GM13976 (cell line): Measurements from ENCODE around the gene FAR1.

Experiments
- DNase-seq: peaks from one replicate; pipeline ENCODE4 v3.0.0; 2012; ENCODE audit warnings: low spot score
- in situ Hi-C: fragments of 300-500 bp; cut with MboI; formaldehyde crosslinking; loops from one replicate; pipeline ENCODE4 v1.12.0; 2022; ENCODE audit warnings: low sequenced_read_pairs, mixed read lengths, inconsistent platforms; ENCODE audit not compliant: unreplicated experiment
- TF ChIP-seq, protein P1 (sequence below): IDR thresholded peaks from 2 replicates; pipeline ENCODE4 v1.5.1; 2012; ENCODE audit warnings: borderline replicate concordance, mild to moderate bottlenecking; ENCODE audit not compliant: insufficient read depth; ENCODE audit errors: extremely low read depth, missing control alignments, control extremely low read depth

FAR1 gene

GRCh38 chr11:13692172-13692571, 23.7 kb downstream of the FAR1 start:
- TF ChIP-seq, protein P1, sequence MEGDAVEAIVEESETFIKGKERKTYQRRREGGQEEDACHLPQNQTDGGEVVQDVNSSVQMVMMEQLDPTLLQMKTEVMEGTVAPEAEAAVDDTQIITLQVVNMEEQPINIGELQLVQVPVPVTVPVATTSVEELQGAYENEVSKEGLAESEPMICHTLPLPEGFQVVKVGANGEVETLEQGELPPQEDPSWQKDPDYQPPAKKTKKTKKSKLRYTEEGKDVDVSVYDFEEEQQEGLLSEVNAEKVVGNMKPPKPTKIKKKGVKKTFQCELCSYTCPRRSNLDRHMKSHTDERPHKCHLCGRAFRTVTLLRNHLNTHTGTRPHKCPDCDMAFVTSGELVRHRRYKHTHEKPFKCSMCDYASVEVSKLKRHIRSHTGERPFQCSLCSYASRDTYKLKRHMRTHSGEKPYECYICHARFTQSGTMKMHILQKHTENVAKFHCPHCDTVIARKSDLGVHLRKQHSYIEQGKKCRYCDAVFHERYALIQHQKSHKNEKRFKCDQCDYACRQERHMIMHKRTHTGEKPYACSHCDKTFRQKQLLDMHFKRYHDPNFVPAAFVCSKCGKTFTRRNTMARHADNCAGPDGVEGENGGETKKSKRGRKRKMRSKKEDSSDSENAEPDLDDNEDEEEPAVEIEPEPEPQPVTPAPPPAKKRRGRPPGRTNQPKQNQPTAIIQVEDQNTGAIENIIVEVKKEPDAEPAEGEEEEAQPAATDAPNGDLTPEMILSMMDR: no peak
- no peak for DNase-seq
- in situ Hi-C loops: no loop called here

DNA sequence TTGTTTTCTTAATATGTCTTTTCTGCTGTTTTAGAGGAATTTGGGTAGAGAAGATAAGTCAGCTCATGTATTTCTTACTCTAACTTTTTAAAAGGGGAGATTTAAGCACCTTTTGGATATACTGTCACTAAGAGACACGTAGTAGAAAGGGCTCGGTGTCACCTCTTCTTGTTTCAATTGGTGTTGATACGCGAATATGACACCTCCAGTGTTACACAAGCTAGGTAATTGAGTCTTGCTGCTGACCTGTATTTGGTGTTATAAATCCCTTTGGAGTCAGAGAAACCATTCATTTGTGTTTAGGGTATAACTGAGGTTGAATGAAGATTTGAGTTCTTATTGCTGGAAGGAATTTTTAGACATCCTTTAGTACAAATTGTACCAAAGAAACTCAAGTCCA, 25.6 kb downstream of the FAR1 start:
- in situ Hi-C loops: no loop called here
- no peak for DNase-seq
- TF ChIP-seq, protein P1: no peak

DNA sequence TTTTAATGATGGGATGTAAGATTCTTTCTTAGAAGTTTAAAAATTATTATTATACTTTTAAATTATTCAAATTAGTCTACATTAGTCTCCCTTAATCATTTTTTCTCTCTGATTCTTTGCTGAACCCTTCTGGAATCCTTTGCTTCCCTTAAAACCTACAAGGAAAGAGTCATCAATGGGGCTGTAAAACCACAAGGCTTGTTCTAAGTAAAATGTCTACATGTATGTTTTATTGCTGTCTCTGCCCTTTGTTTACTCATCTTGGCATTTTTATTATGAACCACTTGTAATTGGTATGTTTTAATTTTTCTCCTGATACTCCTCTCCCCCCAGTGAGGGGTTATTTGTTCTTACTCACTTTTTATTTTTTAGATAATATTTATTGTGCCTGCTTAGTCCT, 27.4 kb downstream of the FAR1 start:
- TF ChIP-seq, protein P1: no peak
- DNase-seq: no peak
- in situ Hi-C loops: no loop called here

GRCh38 chr11:13697710-13698109, 29.2 kb downstream of the FAR1 start:
- no peak for DNase-seq
- in situ Hi-C loops: no loop called here
- TF ChIP-seq, protein P1: no peak

- in situ Hi-C loops: no loop called here
- DNase-seq: no peak
- TF ChIP-seq, protein P1: no peak
Measured at GRCh38 chr11:13698132-13698531, 29.7 kb downstream of the FAR1 start.

GRCh38 chr11:13699041-13699440, 30.6 kb downstream of the FAR1 start:
- TF ChIP-seq, protein P1: no peak
- DNase-seq: no peak
- in situ Hi-C loops: no loop called here

GRCh38 chr11:13699870-13700269, 31.4 kb downstream of the FAR1 start:
- DNase-seq: no peak
- in situ Hi-C loops: no loop called here
- TF ChIP-seq, protein P1: no peak
